ENCODE results near the gene KCTD3. TPM values are rescaled to one million over a fixed set of nuclear protein-coding genes. Genes with fewer than 3 reads are reported as not detected.
A peak's percentile ranks its signal among the peaks of the same experiment; 100 is the strongest.

The KCTD3 gene
- total and polyA plus RNA-seq, 5 experiments from 2014 or later = 0.34 to 1.6 (median 1.4) TPM

DNA sequence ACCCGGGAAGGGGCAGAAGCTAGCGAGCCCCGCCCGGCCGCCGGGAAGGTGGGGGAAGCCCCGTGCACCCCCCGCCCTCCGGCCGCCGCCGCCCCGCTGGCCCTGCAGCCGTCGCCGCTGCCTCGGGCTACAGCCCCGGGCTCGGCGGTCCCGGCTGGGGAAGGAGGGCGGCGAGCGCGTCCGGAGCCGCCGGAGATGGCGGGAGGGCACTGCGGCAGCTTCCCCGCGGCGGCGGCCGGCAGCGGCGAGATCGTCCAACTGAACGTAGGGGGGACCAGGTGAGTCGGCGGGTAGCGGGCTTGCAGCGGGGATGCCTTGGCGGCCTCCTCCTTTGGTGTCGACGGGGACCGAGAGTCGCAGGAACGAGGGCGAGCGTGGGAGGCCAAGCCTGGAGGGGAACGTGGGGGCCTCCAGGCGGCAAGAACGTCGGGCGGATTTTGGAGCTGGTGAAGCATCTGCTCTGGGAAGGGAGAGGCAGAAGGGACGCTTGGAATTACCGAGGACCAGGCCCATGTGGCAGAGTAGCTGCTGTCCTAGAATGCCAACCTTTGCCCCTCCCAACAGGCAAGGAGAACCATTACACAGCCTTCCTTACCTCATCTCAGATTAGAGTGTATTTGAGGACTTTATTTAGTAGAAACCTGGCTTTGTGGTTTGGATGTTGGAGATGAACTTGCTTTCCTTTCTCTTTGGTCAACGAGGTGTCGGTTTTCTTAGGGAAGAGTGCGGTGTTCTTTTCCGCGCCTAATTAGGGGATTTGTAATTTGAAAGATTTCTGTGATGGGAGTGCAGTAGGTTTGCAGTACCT is 591 bp downstream of the KCTD3 start:
- peak overlapping the region in 9 of 10 donors; percentile 22 to 90 (median 80) for H3K27ac Mint-ChIP-seq
- POLR2A ChIA-PET = no interaction called here
- H3K4me3 Mint-ChIP-seq = peak overlapping the region; percentile 83 to 95 (median 90)
- DNase-seq (peak in 8 of 10 donors; percentile 2 to 43 (median 14)), ATAC-seq (peak; percentile 68 to 77)
- H3K4me1 Mint-ChIP-seq = peaks cover 9 to 34% (median 27%) of the 10 kb centered on the region in 4 donors
- H3K36me3 Mint-ChIP-seq = peaks cover 0 to 6% (median 0%) of the 10 kb centered on the region in 3 donors
- peaks cover 5 to 28% (median 8%) of the 10 kb centered on the region in 5 donors for H3K27me3 Mint-ChIP-seq
- H3K9me3 Mint-ChIP-seq = no peaks in the 10 kb centered on the region

DNA sequence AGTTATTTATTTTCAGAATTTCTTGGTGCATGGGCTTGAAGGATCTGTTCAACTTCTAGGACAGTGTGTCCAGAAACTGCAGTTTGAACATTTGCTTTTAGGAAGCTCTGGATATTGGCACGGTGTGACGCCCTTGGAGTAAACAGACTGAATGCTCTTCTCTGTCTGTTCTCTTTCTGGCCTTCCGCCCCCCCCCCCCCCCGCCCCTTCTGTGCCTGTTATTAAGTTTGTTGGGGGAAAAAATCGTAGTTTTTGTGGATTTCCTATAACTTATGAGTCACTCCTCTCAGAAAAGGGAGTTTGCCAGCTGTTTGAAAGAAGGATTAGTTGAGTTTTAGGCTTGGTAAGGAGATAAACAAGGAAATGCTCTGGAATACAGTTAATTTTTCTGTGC is 1.2 kb downstream of the KCTD3 start:
- ATAC-seq = no peak
- Mint-ChIP-seq H3K4me1 (peaks cover 11 to 34% (median 27%) of the 10 kb centered on the region in 4 donors), H3K36me3 (peaks cover 0 to 4% (median 0%) of the 10 kb centered on the region in 3 donors), H3K9me3 (no peaks in the 10 kb centered on the region), H3K4me3 (peak overlapping the region; percentile 83 to 93 (median 90)), H3K27me3 (peaks cover 3 to 22% (median 5%) of the 10 kb centered on the region in 5 donors), H3K27ac (peak overlapping the region in 7 of 10 donors; percentile 58 to 90 (median 81))
- DNase-seq = no peak
- POLR2A ChIA-PET = no interaction called here

DNA sequence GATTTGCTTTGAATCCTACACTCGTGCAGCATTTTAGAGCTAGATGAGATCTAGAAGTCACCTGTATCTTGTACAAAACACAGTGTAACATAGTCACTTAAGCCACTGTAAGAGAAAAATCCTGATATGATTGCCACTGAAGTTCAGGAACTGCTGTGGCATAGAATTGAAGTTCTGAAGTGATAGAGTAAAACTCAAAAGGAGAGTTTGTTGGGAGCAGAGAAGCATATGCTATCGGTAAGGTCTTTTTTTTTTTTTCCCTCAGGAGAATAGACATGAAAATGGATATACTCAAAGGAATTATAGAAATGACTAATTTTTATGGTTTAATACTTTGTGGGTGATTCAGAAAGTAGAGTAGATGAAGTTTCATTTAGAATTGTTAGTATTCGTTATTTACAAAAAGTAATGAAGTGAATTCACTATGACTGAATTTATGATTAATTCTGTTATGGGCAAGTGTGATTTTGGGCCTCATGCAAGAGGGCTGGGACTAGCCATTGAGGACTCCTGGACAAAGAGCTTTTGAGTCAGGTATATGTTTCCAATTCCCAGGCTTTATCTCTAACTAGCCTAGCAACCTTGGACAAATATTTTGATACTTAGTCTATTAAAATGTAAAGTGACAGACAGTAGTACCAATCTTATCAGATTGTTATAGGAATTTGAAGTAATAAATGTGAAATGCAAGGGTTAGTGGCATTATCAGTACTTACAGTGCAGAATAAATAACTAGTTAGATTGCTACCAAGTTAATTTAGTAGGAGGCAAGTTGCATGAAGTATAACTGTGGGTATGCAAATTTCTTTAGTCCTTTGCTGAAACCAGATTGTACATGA is 3.1 kb downstream of the KCTD3 start:
- no peaks in the 10 kb centered on the region for H3K9me3 Mint-ChIP-seq
- DNase-seq = no peak
- H3K4me1 Mint-ChIP-seq = peaks cover 11 to 34% (median 27%) of the 10 kb centered on the region in 4 donors
- POLR2A ChIA-PET = no interaction called here
- peaks cover 3 to 20% (median 5%) of the 10 kb centered on the region in 5 donors for H3K27me3 Mint-ChIP-seq
- peaks cover 0 to 4% (median 0%) of the 10 kb centered on the region in 3 donors for H3K36me3 Mint-ChIP-seq
- no peak overlapping the region for H3K4me3 Mint-ChIP-seq
- H3K27ac Mint-ChIP-seq = no peak overlapping the region
- ATAC-seq = no peak

DNA sequence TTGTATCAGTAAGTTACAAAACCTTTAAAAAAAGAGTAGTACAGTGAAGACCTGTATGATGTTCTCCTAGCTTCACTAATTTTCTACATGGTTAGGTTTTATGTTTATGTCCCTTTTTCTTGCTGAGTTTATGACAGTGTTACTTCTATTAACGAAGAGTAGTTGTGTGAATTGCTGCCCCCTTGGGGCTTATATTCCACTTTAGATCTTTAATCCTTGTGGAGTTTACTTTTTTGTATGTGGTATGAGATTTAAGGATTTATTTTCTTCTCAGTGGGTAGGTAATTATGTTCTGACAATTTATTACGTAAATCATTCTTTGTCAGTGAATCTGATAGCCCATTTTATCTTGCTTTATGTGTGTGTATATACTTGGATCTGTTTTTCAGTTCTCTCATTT is 14.8 kb downstream of the KCTD3 start:
- POLR2A ChIA-PET = no interaction called here
- no peak overlapping the region for H3K27ac Mint-ChIP-seq
- H3K27me3 Mint-ChIP-seq = no peaks in the 10 kb centered on the region
- peaks cover 0 to 11% (median 6%) of the 10 kb centered on the region in 9 donors for H3K9me3 Mint-ChIP-seq
- H3K36me3 Mint-ChIP-seq = peaks cover 7 to 44% (median 34%) of the 10 kb centered on the region in 3 donors
- peaks cover 0 to 2% (median 0%) of the 10 kb centered on the region in 4 donors for H3K4me1 Mint-ChIP-seq
- ATAC-seq (no peak), DNase-seq (no peak)
- no peak overlapping the region for H3K4me3 Mint-ChIP-seq

DNA sequence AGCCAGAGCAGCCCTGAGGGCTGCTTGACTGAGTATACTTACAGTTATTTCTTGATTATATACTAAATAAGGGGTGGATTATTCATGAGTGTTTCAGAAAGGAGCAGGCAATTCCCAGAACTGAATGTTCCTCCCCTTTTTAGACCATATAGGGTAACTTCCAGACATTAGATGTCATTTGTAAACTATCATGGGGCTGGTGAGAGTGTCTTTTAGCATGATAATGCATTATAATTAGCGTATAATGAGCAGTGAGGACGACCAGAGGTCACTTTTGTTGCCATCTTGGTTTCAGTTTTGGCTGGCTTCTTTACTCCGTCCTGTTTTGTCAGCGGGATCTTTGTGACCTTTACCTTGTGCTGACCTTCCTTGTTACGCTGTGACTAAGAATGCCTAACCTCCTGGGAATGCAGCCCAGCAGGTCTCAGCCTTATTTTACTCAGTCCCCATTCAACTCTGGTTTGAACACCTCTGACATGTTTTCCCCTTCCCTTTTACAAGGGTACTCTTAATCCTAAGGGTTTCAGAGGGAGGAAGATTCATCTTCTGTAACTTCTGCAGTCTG is 16.2 kb downstream of the KCTD3 start:
- DNase-seq = no peak
- ATAC-seq = no peak
- POLR2A ChIA-PET = no interaction called here
- Mint-ChIP-seq H3K9me3 (peaks cover 0 to 11% (median 6%) of the 10 kb centered on the region in 9 donors), H3K27ac (no peak overlapping the region), H3K4me3 (no peak overlapping the region), H3K36me3 (peaks cover 7 to 38% (median 36%) of the 10 kb centered on the region in 3 donors), H3K27me3 (no peaks in the 10 kb centered on the region), H3K4me1 (peaks cover 0 to 2% (median 0%) of the 10 kb centered on the region in 4 donors)

DNA sequence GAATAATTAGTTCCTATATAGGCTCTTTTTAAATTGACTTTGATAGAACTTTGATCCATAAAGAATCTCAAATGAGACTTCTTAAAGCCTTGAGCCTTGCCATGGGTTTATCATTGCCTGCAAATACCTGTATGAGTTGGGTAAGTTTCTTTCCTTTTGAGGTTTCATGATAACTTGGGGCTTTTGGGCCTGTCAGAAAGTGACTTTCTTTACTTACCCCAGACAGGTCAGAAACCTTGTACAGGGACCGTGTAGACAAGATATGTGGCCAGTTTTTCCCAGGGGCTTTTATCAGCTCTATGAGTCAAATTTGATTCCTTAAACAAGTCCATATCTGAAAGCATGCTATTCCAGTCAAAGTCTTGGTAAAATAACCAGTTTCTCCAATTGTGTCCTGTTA is 17.3 kb downstream of the KCTD3 start:
- H3K4me3 Mint-ChIP-seq = no peak overlapping the region
- no peak for ATAC-seq
- peaks cover 0 to 2% (median 0%) of the 10 kb centered on the region in 4 donors for H3K4me1 Mint-ChIP-seq
- POLR2A ChIA-PET = interaction anchor here (0.6 kb wide), 1 partner anchor 1102 kb away, joined by 6 read pairs; no protein-coding TSS in a partner anchor
- peaks cover 0 to 11% (median 6%) of the 10 kb centered on the region in 9 donors for H3K9me3 Mint-ChIP-seq
- no peak overlapping the region for H3K27ac Mint-ChIP-seq
- no peaks in the 10 kb centered on the region for H3K27me3 Mint-ChIP-seq
- no peak for DNase-seq
- peaks cover 7 to 41% (median 30%) of the 10 kb centered on the region in 3 donors for H3K36me3 Mint-ChIP-seq

DNA sequence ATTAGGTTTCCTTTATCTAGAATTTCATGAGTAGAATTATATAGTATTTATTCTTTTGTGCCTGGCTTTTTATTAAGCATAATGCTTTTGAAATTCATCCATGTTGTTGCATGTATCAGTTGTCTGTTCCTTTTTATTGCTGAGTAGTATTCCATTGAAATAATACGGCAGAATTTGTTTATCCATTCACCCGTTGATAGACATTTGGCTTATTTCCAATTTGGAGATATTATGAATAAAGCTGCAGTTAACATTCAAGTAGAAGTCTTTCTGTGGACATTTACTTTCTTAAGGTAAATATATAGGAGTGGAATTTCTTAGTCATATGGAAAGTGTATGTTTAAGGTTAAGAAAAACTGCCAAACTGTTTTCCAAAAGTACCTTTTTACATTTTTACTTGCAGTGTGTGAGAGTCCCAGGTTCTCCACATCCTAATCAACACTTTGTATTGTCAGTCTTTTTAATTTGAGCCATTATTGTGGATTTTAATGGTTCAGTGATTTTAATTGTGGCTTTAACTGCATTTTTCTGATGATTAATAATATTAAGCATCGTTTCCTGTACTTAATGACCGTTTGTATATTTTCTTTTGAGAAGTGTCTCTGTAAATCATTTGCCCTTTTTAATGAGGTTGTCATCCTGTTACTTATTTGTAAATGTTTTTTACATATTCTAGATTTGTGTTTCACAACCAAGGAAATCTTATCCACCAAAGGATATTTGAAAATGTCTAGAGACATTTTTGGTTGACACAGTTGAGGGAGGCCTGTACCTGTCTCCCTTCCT is 22.7 kb downstream of the KCTD3 start:
- POLR2A ChIA-PET = no interaction called here
- peaks cover 15 to 36% (median 19%) of the 10 kb centered on the region in 3 donors for H3K36me3 Mint-ChIP-seq
- peaks cover 0 to 2% (median 0%) of the 10 kb centered on the region in 4 donors for H3K4me1 Mint-ChIP-seq
- H3K4me3 Mint-ChIP-seq = no peak overlapping the region
- peaks cover 0 to 18% (median 5%) of the 10 kb centered on the region in 9 donors for H3K9me3 Mint-ChIP-seq
- no peak overlapping the region for H3K27ac Mint-ChIP-seq
- DNase-seq (no peak), ATAC-seq (no peak)
- no peaks in the 10 kb centered on the region for H3K27me3 Mint-ChIP-seq

DNA sequence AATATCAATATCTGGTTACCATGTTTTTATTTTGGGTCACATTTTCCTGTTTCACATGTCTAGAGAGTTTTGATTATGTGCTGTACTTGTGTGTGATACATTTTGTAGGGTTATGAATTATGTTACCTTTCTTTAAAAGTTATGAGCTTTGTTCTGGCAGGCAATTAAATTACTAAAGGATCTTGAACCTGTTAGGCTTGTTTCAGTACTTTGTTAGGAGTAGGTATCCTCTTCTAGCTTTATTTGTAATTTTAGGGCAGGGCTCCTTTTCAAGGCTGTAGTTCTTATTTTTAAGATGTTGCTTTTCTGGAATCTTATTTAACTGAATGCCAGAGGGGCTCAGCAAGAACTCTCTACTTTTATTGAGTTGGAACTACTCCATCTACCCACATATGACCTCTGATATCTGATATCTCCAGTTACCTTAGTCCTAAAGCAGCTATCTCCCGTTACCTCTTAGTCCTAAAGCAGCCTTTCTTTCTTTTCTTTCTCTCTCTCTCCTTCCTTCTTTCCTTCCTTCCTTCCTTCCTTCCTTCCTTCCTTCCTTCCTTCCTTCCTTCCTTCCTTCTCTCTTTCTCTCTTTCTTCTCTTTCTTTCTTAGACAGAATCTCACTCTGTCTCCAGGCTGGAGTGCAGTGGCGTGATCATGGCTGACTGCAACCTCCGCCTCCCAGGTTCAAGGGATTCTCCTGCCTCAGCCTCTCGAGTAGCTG is 23.8 kb downstream of the KCTD3 start:
- Mint-ChIP-seq H3K27me3 (no peaks in the 10 kb centered on the region), H3K4me3 (no peak overlapping the region), H3K9me3 (peaks cover 0 to 18% (median 3%) of the 10 kb centered on the region in 9 donors), H3K36me3 (peaks cover 10 to 32% (median 17%) of the 10 kb centered on the region in 3 donors), H3K27ac (no peak overlapping the region), H3K4me1 (peaks cover 0 to 2% (median 0%) of the 10 kb centered on the region in 4 donors)
- POLR2A ChIA-PET = no interaction called here
- no peak for ATAC-seq
- no peak for DNase-seq

DNA sequence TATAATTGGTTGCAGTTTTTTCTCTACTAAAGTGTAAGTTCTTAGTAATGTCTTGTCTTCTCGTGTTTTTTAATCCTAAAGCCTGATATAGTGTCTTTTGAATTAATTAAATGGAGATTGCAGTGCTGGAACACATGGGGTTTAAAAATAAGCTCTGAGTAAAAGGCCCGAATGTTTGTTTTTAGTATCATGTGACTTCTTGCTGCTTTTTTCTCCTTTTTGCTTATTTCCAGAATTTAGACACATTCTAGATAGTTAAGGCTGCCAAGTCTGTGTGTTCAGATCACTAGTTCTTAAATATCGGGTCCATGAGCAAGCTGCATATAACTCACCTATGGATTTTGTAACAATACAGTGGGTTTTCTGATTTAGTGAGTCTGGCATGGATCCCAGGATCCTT is 27.5 kb downstream of the KCTD3 start:
- POLR2A ChIA-PET = no interaction called here
- DNase-seq (no peak), ATAC-seq (no peak)
- no peak overlapping the region for H3K4me3 Mint-ChIP-seq
- H3K9me3 Mint-ChIP-seq = peaks cover 0 to 18% (median 2%) of the 10 kb centered on the region in 9 donors
- no peaks in the 10 kb centered on the region for H3K27me3 Mint-ChIP-seq
- peaks cover 10 to 31% (median 16%) of the 10 kb centered on the region in 3 donors for H3K36me3 Mint-ChIP-seq
- no peaks in the 10 kb centered on the region for H3K4me1 Mint-ChIP-seq
- H3K27ac Mint-ChIP-seq = no peak overlapping the region

DNA sequence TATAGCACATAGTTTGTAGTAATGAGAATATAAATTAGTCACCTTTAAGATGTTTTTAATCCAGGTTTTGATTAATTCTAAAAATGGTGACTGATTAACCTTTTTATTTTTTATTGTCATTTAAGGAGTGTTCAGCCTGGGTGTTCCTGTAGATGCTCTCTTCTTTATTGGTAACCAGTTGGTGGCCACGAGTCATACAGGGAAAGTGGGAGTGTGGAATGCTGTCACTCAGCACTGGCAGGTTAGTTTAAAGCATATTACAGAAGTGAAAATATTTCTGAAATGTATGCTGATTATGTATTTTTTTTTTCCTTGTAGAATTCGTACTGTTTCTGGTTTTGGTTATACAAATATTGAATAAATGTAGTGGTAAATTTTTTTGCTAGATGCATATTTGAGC is 28.1 kb downstream of the KCTD3 start:
- Mint-ChIP-seq H3K27ac (no peak overlapping the region), H3K27me3 (no peaks in the 10 kb centered on the region), H3K4me1 (peaks cover 0 to under 1% (median 0%) of the 10 kb centered on the region in 4 donors), H3K4me3 (no peak overlapping the region), H3K36me3 (peaks cover 9 to 26% (median 15%) of the 10 kb centered on the region in 3 donors), H3K9me3 (peaks cover 0 to 14% (median 2%) of the 10 kb centered on the region in 9 donors)
- POLR2A ChIA-PET = no interaction called here
- DNase-seq (no peak), ATAC-seq (no peak)

DNA sequence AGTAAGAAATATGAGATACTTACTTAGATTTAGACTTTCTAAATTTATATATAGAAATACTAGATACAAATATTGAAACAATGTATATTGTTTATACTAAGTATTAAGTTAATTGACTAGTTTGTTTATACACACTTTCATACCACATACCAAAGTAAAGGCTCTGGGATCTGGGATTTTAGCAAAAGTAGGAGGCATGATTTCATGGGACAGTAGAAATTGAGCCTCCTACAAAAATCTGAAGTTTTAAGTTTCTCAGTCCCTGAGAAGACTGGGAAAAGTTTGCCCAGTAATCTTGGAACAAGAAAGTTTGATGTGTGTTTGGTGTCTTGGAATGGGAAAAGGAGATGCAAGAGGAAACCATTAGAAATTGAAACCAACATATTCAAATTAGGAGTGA is 30.9 kb downstream of the KCTD3 start:
- ATAC-seq = no peak
- H3K4me1 Mint-ChIP-seq = peaks cover 0 to 2% (median 0%) of the 10 kb centered on the region in 4 donors
- POLR2A ChIA-PET = no interaction called here

More for the DNA sequence above, 30.9 kb downstream of the KCTD3 start:
- Mint-ChIP-seq H3K4me3 (no peak overlapping the region), H3K27ac (no peak overlapping the region), H3K27me3 (no peaks in the 10 kb centered on the region), H3K36me3 (peaks cover 0 to 18% (median 10%) of the 10 kb centered on the region in 3 donors), H3K9me3 (no peaks in the 10 kb centered on the region)
- DNase-seq = no peak

All from naive thymus-derived CD8-positive, alpha-beta T cell (primary cell).